HepG2 (cell line): ENCODE measurements around the gene ETFRF1. TPM values are rescaled to one million over a fixed set of nuclear protein-coding genes. Genes with fewer than 3 reads are reported as not detected.

Experiments
- ARNTL ChIP-seq: sonication (generic); formaldehyde crosslinking; IDR thresholded peaks from 2 replicates; pipeline ENCODE4 v1.4.0; 2020; ENCODE audit warnings: mild to moderate bottlenecking, missing genetic modification reagents
- CBX2 ChIP-seq, 2 experiments: fragments of 200-600 bp in 1 of 2; sonication (generic); formaldehyde crosslinking in 1 of 2; IDR thresholded peaks; 2 replicates each; pipeline versions ENCODE4 v1.7.0 to v1.8.1; 2018 to 2022; ENCODE audit warnings: low read depth in 2 of 2, low read length in 1 of 2, mild to moderate bottlenecking in 1 of 2, missing genetic modification reagents in 1 of 2
- HHEX ChIP-seq: IDR thresholded peaks from 2 replicates; pipeline ENCODE4 v1.6.1; 2016; ENCODE audit warnings: control low read depth
- MEIS1 ChIP-seq: sonication (generic); formaldehyde crosslinking; IDR thresholded peaks from 2 replicates; pipeline ENCODE4 v1.9.0; 2021; ENCODE audit warnings: mild to moderate bottlenecking, missing genetic modification reagents, moderate library complexity, borderline replicate concordance
- MIXL1 ChIP-seq: IDR thresholded peaks from 2 replicates; pipeline ENCODE4 v1.6.1; 2016
- NKX3-1 ChIP-seq: sonication (generic); formaldehyde crosslinking; IDR thresholded peaks from 2 replicates; pipeline ENCODE4 v1.5.0; 2020; ENCODE audit warnings: missing genetic modification reagents
- YY1 ChIP-seq: IDR thresholded peaks from 2 replicates; pipeline ENCODE4 v1.6.1; 2011; ENCODE audit warnings: low read length, low read depth, moderate library complexity, mild to moderate bottlenecking; ENCODE audit not compliant: insufficient read depth, insufficient replicate concordance
- ZFY ChIP-seq: sonication (generic); formaldehyde crosslinking; IDR thresholded peaks from 2 replicates; pipeline ENCODE4 v1.4.0; 2020; ENCODE audit warnings: missing genetic modification reagents
- ZNF30 ChIP-seq: sonication (generic); formaldehyde crosslinking; IDR thresholded peaks from 2 replicates; pipeline ENCODE4 v1.5.0; 2020; ENCODE audit warnings: mild to moderate bottlenecking, missing genetic modification reagents
- ZSCAN25 ChIP-seq: sonication (generic); formaldehyde crosslinking; IDR thresholded peaks from 2 replicates; pipeline ENCODE4 v1.8.0; 2022; ENCODE audit warnings: mild to moderate bottlenecking, missing genetic modification reagents
- polyA plus RNA-seq, 8 experiments: library from polyadenylated mRNA; depleted of rRNA in 3 of 8; stranded (reverse) in 7 of 8; unstranded in 1 of 8; fragments of >200 nt; fragmentation: Illumina TruSeq in 4 of 8; extraction: Trizol in 4 of 8; gene quantifications; 2 replicates each; pipeline versions ENCODE4 v1.2.1 to v1.2.3, GENCODE V29; 2011 to 2016; ENCODE audit warnings: low read depth in 4 of 8, missing spikeins in 1 of 8, mixed read lengths in 1 of 8; ENCODE audit not compliant: insufficient read depth in 1 of 8
- total RNA-seq, 5 experiments: library from RNA; depleted of rRNA; stranded (reverse); fragments of >200 nt; fragmentation: Illumina TruSeq; extraction: Trizol; gene quantifications; 2 replicates each; pipeline ENCODE4 v1.2.3, GENCODE V29; 2016; ENCODE audit warnings: low read depth in 1 of 5
- TF ChIP-seq, protein P1 (sequence below): sonication (generic); formaldehyde crosslinking; IDR thresholded peaks from 2 replicates; pipeline ENCODE4 v1.4.0; 2020; ENCODE audit warnings: low read depth, mild to moderate bottlenecking, missing genetic modification reagents
- TF ChIP-seq, protein P2 (sequence below): sonication (generic); formaldehyde crosslinking; IDR thresholded peaks from 2 replicates; pipeline ENCODE4 v1.4.0; 2020; ENCODE audit warnings: mild to moderate bottlenecking, missing genetic modification reagents
- TF ChIP-seq, protein P3 (sequence below): sonication (generic); formaldehyde crosslinking; IDR thresholded peaks from 2 replicates; pipeline ENCODE4 v1.5.0; 2020; ENCODE audit warnings: mild to moderate bottlenecking, missing genetic modification reagents, borderline replicate concordance

ETFRF1 gene
- total and polyA plus RNA-seq, 2 of the 13 experiments (the other 11 are each of a cell fraction or from before 2014, with no cell fraction given), result 6.8 to 7.0 TPM

DNA sequence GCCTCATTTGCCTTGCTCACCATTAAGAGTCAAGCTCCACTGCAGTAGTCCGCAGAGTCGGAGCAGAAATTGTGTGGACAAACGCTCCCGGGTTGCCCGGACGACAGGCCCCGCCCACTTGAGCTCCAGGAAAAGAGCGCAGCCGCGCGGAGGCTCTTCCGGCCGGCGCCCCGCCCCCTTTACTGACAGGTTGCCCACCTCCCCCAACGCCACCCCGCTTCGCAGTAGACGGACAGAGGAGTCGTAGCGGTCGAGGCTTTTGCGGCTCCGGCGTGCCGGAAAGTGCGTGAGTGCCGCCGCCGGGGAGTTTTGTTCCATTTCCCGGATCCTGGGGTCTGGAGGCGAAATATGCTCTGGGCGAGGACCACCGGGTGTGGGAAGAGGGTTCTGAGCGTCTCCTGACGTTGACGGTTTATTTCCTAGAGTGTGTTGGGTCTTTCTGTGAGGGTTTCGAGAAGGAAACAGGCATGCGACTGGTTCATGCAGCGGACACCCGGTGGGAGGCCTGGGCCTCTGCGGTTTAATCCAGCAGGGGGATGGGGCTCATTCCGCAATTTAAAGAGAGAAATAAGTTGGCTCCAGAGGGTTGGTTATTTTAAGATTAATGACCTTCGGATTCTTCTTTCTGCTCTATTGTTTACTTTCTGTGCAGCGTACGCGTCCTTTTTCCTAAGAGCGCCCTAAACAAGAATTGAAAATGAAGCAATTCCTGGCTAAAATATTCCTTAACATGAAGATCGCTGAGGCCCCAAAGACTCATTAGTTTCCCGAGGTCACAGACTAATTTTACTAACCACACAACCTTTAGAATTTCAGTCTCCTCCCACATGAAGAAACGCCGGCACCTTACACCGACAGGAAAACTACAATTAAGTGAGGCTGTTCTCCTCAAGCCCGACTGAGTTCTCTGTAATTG is at the start of gene ETFRF1, which contains the start of gene DNAI7 (continued):
- TF ChIP-seq, protein P1, sequence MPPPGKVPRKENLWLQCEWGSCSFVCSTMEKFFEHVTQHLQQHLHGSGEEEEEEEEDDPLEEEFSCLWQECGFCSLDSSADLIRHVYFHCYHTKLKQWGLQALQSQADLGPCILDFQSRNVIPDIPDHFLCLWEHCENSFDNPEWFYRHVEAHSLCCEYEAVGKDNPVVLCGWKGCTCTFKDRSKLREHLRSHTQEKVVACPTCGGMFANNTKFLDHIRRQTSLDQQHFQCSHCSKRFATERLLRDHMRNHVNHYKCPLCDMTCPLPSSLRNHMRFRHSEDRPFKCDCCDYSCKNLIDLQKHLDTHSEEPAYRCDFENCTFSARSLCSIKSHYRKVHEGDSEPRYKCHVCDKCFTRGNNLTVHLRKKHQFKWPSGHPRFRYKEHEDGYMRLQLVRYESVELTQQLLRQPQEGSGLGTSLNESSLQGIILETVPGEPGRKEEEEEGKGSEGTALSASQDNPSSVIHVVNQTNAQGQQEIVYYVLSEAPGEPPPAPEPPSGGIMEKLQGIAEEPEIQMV (CRISPR knock-in tag), result no peak
- TF ChIP-seq, protein P2, sequence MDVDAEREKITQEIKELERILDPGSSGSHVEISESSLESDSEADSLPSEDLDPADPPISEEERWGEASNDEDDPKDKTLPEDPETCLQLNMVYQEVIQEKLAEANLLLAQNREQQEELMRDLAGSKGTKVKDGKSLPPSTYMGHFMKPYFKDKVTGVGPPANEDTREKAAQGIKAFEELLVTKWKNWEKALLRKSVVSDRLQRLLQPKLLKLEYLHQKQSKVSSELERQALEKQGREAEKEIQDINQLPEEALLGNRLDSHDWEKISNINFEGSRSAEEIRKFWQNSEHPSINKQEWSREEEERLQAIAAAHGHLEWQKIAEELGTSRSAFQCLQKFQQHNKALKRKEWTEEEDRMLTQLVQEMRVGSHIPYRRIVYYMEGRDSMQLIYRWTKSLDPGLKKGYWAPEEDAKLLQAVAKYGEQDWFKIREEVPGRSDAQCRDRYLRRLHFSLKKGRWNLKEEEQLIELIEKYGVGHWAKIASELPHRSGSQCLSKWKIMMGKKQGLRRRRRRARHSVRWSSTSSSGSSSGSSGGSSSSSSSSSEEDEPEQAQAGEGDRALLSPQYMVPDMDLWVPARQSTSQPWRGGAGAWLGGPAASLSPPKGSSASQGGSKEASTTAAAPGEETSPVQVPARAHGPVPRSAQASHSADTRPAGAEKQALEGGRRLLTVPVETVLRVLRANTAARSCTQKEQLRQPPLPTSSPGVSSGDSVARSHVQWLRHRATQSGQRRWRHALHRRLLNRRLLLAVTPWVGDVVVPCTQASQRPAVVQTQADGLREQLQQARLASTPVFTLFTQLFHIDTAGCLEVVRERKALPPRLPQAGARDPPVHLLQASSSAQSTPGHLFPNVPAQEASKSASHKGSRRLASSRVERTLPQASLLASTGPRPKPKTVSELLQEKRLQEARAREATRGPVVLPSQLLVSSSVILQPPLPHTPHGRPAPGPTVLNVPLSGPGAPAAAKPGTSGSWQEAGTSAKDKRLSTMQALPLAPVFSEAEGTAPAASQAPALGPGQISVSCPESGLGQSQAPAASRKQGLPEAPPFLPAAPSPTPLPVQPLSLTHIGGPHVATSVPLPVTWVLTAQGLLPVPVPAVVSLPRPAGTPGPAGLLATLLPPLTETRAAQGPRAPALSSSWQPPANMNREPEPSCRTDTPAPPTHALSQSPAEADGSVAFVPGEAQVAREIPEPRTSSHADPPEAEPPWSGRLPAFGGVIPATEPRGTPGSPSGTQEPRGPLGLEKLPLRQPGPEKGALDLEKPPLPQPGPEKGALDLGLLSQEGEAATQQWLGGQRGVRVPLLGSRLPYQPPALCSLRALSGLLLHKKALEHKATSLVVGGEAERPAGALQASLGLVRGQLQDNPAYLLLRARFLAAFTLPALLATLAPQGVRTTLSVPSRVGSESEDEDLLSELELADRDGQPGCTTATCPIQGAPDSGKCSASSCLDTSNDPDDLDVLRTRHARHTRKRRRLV (CRISPR knock-in tag), result peak; percentile 68
- TF ChIP-seq ZFY (CRISPR knock-in tag), result peak; percentile 91
- no peak; the same call in 1 of the 2 replicates for TF ChIP-seq ARNTL (CRISPR knock-in tag)
- TF ChIP-seq MEIS1 (CRISPR knock-in tag), result peak; percentile 69; the same call in 1 of the 2 replicates
- TF ChIP-seq ZSCAN25 (CRISPR knock-in tag), result 0 out of 2 replicates have a peak, but pooled peaks have one; percentile 23
- TF ChIP-seq NKX3-1, result no peak
- TF ChIP-seq, protein P3, sequence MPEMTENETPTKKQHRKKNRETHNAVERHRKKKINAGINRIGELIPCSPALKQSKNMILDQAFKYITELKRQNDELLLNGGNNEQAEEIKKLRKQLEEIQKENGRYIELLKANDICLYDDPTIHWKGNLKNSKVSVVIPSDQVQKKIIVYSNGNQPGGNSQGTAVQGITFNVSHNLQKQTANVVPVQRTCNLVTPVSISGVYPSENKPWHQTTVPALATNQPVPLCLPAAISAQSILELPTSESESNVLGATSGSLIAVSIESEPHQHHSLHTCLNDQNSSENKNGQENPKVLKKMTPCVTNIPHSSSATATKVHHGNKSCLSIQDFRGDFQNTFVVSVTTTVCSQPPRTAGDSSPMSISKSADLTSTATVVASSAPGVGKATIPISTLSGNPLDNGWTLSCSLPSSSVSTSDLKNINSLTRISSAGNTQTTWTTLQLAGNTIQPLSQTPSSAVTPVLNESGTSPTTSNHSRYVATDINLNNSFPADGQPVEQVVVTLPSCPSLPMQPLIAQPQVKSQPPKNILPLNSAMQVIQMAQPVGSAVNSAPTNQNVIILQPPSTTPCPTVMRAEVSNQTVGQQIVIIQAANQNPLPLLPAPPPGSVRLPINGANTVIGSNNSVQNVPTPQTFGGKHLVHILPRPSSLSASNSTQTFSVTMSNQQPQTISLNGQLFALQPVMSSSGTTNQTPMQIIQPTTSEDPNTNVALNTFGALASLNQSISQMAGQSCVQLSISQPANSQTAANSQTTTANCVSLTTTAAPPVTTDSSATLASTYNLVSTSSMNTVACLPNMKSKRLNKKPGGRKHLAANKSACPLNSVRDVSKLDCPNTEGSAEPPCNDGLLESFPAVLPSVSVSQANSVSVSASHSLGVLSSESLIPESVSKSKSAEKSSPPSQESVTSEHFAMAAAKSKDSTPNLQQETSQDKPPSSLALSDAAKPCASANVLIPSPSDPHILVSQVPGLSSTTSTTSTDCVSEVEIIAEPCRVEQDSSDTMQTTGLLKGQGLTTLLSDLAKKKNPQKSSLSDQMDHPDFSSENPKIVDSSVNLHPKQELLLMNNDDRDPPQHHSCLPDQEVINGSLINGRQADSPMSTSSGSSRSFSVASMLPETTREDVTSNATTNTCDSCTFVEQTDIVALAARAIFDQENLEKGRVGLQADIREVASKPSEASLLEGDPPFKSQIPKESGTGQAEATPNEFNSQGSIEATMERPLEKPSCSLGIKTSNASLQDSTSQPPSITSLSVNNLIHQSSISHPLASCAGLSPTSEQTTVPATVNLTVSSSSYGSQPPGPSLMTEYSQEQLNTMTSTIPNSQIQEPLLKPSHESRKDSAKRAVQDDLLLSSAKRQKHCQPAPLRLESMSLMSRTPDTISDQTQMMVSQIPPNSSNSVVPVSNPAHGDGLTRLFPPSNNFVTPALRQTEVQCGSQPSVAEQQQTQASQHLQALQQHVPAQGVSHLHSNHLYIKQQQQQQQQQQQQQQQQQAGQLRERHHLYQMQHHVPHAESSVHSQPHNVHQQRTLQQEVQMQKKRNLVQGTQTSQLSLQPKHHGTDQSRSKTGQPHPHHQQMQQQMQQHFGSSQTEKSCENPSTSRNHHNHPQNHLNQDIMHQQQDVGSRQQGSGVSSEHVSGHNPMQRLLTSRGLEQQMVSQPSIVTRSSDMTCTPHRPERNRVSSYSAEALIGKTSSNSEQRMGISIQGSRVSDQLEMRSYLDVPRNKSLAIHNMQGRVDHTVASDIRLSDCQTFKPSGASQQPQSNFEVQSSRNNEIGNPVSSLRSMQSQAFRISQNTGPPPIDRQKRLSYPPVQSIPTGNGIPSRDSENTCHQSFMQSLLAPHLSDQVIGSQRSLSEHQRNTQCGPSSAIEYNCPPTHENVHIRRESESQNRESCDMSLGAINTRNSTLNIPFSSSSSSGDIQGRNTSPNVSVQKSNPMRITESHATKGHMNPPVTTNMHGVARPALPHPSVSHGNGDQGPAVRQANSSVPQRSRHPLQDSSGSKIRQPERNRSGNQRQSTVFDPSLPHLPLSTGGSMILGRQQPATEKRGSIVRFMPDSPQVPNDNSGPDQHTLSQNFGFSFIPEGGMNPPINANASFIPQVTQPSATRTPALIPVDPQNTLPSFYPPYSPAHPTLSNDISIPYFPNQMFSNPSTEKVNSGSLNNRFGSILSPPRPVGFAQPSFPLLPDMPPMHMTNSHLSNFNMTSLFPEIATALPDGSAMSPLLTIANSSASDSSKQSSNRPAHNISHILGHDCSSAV (CRISPR knock-in tag), result peak; percentile 91; the same call in 1 of the 2 replicates
- TF ChIP-seq ZNF30 (CRISPR knock-in tag), result no peak
- TF ChIP-seq YY1, result peak; percentile 22
- no peak; the same call in 1 of the 2 replicates for TF ChIP-seq MIXL1
- TF ChIP-seq HHEX (CRISPR knock-in tag), result no peak
- no peak for TF ChIP-seq CBX2 (IDR thresholded peaks at IDR 0.05; ENCODE audit: low read depth, low read length)
- no peak for TF ChIP-seq CBX2 (CRISPR knock-in tag; IDR thresholded peaks at IDR 0.05; ENCODE audit: low read depth)
